Fibroblast of the aortic adventitia (primary cell): ENCODE measurements around the gene ACSL3. TPM values are rescaled to one million over a fixed set of nuclear protein-coding genes. Genes with fewer than 3 reads are reported as not detected.
A peak's percentile ranks its signal among the peaks of the same experiment; 100 is the strongest.

ENCODE experiments used
- DNase-seq: peaks from one replicate; pipeline ENCODE4 v3.0.0-alpha.2; 2010; ENCODE audit warnings: low read depth
- H3K4me3 ChIP-seq: 2 replicates; pipeline ENCODE4 v1.5.1; 2011; ENCODE audit warnings: low read depth, mild to moderate bottlenecking, control low read depth, low read length, moderate library complexity
- total RNA-seq: library from RNA; depleted of rRNA; stranded (reverse); fragments of >200 nt; gene quantifications from 2 replicates; pipeline ENCODE4 v1.2.3, GENCODE V29; 2012; ENCODE audit warnings: low replicate concordance
- TF ChIP-seq, protein P1 (sequence below): IDR thresholded peaks from 2 replicates; pipeline ENCODE4 v1.5.1; 2011; ENCODE audit warnings: mild to moderate bottlenecking, low read length, control low read depth, inconsistent platforms; ENCODE audit not compliant: insufficient read depth

Gene ACSL3
- total RNA-seq, 1 donor, result 88.5 TPM

DNA sequence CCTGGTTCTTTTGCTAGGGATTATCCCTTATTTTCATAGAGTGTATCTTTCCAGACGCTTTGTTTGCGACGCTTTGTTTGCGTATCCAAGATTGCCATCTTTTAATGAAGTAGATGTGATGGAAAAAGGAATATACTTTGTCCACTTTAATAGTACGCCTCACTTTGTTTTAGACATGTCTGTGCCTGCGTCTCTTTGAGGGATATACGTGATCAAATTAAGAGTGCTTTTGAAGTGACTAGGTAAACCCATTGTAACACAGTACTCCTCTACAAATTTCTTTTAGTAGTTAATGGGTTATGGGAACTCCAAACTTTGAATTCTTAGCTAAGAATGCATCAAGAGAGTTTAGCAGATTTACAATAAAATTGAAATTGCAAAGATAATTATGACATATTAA lies 27.9 kb downstream of the ACSL3 start:
- no peak for DNase-seq
- TF ChIP-seq, protein P1, sequence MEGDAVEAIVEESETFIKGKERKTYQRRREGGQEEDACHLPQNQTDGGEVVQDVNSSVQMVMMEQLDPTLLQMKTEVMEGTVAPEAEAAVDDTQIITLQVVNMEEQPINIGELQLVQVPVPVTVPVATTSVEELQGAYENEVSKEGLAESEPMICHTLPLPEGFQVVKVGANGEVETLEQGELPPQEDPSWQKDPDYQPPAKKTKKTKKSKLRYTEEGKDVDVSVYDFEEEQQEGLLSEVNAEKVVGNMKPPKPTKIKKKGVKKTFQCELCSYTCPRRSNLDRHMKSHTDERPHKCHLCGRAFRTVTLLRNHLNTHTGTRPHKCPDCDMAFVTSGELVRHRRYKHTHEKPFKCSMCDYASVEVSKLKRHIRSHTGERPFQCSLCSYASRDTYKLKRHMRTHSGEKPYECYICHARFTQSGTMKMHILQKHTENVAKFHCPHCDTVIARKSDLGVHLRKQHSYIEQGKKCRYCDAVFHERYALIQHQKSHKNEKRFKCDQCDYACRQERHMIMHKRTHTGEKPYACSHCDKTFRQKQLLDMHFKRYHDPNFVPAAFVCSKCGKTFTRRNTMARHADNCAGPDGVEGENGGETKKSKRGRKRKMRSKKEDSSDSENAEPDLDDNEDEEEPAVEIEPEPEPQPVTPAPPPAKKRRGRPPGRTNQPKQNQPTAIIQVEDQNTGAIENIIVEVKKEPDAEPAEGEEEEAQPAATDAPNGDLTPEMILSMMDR, result no peak
- no peak overlapping the region for H3K4me3 ChIP-seq

DNA sequence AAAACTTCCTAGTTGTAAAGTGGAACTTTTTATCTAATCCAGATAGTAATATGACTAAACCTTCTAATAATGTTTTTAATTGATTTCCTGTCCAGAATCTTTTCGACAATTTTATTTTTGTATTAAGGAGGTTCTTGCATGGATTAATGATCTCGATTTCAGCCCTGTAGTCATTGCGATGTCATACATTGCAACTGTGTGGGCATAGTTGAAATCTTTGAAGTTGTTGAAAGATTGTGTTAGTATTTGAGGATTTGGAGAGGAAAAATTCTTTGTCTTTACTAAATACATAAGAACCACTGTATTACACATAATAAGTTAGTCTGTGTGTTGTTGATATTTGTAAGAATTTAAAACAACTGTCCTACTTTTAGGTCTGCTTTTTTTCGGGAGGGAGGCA lies 31.1 kb downstream of the ACSL3 start:
- TF ChIP-seq, protein P1, result no peak
- H3K4me3 ChIP-seq, result no peak overlapping the region
- DNase-seq, result peak; percentile 55

DNA sequence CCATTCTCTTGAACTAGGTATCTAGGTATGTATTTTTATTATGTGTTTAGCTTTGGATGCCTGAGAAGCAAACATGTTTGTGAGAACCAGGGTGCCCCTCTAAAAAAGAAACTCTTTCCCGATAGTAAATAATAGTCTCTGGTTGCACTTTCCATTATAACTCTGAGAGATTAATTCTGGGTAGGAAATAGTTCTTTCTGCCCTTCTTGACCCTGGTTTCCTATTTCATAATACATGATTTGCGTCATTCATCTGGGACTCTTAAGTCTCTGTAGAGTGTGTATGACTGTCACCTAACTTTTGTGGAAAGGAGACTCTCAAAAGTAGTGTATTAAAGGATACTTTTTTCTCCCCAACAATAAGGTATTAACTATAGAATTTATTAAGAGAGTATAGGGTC lies 31.5 kb downstream of the ACSL3 start:
- no peak overlapping the region for H3K4me3 ChIP-seq
- peak; percentile 45 for DNase-seq
- TF ChIP-seq, protein P1, result no peak

DNA sequence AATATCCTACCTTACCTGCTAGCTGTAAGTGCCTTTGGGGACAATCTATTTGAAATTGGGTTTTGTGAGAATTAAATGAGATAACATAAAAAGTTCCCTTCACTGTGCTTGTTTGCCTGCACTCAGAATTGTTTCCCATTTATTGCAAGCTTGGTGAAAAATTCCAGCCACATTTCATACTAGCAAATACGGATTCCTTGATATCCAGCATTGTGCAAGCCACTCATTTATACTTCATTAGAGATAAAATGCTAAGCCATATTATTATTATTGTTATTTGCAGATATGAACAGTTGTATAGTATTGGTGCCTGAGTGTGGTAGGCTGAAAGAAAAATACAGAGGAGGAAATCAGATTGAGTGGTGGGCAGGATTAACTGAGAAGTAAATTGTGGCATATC lies 31.9 kb downstream of the ACSL3 start:
- DNase-seq, result no peak
- TF ChIP-seq, protein P1, result no peak

DNA sequence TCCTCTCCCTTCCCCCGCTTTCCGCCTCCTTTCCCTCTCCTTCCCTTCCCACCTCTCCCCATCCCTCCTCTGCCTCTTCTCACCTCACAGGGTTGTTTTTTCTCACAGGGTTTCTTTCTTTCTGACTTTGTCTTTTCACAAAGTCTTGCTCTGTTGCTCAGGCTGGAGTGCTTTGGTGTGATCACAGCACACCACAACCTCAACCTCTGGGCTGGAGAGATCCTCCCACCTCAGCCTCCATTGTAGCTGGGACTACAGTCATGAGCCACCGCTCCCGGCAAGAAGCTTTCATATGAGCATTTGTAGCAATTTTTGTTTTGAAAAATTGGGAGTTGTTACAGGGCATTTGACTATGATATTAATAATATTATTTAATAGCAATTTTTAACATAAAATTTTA lies 32.9 kb downstream of the ACSL3 start:
- no peak overlapping the region for H3K4me3 ChIP-seq
- DNase-seq, result no peak
- TF ChIP-seq, protein P1, result no peak

More for the DNA sequence above, 31.9 kb downstream of the ACSL3 start:
- H3K4me3 ChIP-seq, result no peak overlapping the region

DNA sequence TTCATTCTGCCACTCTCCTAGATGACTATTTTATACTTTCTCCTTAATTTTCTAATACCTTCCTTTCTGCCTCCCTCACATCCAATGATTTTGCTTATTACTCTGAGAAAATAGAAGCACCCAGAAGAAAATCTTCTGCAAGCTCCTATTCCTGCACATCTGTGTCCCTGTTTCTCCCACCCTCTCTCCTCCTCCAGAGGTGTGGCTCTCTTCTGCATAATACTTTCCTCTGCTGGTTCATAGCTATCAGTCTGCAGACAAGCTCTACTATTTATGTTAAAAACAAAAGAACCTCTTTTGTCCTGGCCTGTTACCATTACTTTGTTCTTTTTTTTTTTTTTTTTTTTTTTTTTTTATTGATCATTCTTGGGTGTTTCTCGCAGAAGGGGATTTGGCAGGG lies 34.3 kb downstream of the ACSL3 start:
- no peak for DNase-seq
- TF ChIP-seq, protein P1, result no peak
- H3K4me3 ChIP-seq, result no peak overlapping the region

DNA sequence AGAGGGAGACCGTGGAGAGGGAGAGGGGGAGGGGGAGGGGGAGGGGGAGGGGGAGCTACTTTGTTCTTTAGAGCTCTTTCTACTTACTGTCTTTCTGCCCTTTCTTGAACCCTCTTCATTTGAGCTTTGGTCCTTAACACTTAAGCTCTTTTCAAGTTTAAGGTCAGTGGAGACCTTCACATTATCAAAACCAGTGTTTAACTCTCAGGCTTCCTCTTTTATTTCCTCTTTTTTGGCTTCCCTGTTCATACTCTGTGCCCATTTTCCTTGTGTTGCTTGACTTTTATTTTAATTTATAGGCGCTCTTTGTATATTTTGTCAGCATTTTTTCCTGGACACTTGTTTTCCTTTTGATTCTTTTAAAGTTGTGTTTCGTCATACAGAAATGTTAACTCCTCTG lies 37.1 kb downstream of the ACSL3 start:
- TF ChIP-seq, protein P1, result no peak

More for the DNA sequence above, 37.1 kb downstream of the ACSL3 start:
- H3K4me3 ChIP-seq, result no peak overlapping the region
- DNase-seq, result no peak
